ENCODE results near the gene IVL.
A peak's percentile ranks its signal among the peaks of the same experiment; 100 is the strongest.

DNA sequence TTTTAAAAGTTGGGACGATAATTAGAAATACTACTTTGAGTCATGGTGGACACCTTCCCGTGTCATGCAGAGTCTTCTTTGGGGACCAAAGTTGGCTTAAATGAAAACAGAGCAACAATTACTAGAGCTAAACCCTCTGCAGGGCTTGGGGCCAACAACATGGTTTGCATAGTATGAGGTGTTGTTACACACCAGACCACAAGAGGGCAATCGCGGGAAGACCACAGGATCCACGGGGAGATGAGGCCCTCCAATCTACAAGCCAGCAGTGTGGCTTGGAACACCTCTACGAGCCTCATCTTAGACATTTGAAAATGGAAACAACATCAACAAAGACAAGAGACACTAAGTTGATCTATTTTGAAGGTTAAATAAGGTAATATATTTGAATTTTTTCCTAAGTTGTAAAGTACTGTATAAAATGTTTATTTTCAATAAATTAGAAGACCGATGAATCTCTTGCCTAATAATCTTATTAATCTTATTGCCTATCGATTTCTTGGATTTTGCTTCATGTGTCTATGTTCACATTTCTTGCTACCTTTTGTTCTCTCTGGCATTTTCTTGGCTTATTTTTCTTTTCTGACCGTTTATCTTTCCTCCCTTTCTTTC is 38.4 kb upstream of the IVL start:
- TF ChIP-seq, protein P1, sequence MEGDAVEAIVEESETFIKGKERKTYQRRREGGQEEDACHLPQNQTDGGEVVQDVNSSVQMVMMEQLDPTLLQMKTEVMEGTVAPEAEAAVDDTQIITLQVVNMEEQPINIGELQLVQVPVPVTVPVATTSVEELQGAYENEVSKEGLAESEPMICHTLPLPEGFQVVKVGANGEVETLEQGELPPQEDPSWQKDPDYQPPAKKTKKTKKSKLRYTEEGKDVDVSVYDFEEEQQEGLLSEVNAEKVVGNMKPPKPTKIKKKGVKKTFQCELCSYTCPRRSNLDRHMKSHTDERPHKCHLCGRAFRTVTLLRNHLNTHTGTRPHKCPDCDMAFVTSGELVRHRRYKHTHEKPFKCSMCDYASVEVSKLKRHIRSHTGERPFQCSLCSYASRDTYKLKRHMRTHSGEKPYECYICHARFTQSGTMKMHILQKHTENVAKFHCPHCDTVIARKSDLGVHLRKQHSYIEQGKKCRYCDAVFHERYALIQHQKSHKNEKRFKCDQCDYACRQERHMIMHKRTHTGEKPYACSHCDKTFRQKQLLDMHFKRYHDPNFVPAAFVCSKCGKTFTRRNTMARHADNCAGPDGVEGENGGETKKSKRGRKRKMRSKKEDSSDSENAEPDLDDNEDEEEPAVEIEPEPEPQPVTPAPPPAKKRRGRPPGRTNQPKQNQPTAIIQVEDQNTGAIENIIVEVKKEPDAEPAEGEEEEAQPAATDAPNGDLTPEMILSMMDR (IDR thresholded peaks at IDR 0.05), result peak; percentile 58 to 78 (median 73)
- TF ChIP-seq POLR2A (IDR thresholded peaks at IDR 0.05), result no peak
